NCI-H128 (cell line): Measurements from ENCODE around the gene ANO10.
"Not testable (repeated sequence)": the region's sequence is repeated elsewhere in the genome, so short reads cannot be mapped to it uniquely, and the experiment has no call there.

ENCODE experiments used
- DNase-seq: peaks from one replicate; lab custom pipeline; 2025; ENCODE audit not compliant: unreplicated experiment; lab: John Stamatoyannopoulos, UW

ANO10 gene

DNA sequence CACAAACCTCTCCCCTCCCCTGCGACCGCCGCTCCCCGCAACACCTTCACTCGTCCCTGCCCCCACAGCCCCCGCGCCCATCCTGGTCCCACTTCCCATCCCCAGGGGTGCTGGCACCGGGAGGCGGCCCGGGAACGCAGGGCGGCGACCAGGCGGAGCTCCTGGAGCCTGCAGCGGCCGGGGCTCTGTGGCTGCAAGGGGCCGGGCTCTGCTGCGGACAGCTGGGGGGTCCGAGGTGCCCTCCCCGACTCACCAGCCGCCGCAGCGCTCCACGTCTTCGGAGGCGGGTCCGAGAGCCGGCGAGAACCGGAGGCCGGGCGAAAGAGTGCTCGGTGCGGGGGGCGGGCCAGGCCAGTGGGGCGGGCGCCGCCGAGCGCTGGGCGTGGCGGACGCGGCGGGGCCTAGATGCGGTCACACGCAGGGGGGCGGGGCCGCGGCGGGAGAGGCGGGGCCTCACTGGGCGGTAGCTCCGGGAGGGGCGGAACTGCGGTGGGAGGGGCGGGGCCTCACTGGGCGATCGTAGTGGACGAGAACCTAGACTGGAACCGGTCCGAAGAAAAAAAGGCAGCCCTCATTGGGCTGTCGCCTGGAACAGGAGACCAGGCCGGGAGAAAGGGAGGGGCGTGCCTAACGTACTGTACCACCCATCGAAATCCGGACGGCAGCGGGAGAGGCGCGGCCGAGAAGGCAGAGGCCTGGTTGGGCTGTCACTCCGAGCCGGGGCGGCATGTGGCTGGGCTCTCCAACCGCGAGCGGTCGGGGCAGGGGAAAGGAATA lies at the start of gene ANO10:
TSS of gene ANO10 (minus strand) at position 356 of the 777 bp plus-strand sequence. CDS start 16,159 bp downstream, outside the sequence.
- DNase-seq = peak; percentile 91

- no peak for DNase-seq
Measured at GRCh38 chr3:43670635-43671522, 49.1 kb upstream of the ANO10 start.

DNA sequence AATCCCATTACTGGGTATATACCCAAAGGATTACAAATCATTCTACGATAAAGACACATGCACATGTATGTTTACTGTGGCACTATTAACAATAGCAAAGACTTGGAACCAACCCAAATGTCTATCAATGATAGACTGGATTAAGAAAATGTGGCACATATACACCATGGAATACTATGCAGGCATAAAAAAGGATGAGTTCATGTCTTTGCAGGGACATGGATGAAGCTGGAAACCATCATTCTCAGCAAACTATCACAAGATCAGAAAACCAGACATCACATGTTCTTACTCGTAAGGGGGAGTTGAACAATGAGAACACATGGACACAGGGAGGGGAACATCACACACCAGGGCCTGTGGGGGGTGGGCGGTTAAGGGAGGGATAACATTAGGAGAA lies 43.2 kb upstream of the ANO10 start:
- DNase-seq = not testable (repeated sequence)

DNA sequence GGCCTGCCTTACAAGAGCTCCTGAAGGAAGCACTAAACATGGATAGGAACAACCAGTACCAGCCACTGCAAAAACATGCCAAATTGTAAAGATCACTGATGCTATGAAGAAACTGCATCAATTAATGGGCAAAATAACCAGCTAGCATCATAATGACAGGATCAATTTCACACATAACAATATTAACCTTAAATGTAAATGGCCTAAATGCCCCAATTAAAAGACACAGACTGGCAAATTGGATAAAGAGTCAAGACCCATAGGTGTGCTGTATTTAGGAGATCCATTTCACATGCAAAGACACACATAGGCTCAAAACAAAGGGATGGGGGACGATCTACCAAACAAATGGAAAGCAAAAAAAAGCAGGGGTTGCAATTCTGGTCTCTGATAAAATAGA lies 39.6 kb upstream of the ANO10 start:
- DNase-seq = not testable (repeated sequence)

DNA sequence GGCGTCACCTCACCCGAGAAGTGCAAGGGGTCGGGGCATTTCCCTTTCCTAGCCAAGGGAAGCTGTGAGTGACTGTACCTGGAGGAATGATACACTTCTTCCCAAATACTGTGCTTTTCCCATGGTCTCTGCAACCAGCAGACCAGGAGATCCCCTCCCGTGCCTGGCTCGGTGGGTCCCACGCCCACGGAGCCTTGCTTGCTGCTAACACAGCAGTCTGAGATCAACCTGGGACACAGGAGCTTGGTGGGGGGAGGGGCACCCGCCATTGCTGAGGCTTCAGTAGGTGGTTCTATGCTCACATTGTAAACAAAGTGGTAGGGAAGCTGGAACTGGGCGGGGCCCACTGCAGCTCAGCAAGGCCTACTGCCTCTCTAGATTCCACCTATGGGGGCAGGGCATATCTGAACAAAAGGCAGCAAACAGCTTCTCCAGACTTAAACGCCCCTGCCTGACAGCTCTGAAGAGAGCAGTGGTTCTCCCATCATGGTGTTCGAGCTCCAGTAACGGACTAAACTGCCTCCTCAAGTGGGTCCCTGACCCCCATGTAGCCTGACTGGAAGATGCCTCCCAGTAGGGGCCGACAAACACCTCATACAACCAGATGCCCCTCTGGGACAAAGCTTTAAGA lies 37.6 kb upstream of the ANO10 start:
- DNase-seq = no peak

DNA sequence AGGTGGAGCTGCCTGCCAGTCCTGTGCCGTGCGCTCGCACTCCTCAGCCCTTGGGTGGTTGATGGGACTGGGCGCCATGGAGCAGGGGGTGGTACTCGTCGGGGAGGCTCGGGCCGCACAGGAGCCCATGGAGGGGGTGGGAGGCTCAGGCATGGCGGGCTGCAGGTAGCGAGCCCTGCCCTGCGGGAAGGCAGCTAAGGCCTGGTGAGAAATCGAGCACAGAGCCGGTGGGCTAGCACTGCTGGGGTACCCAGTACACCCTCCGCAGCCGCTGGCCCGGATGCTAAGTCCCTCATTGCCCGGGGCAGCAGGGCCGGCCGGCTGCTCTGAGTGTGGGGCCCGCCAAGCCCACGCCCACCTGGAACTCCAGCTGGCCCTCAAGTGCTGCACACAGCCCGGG lies 34.6 kb upstream of the ANO10 start:
- DNase-seq = not testable (repeated sequence)

DNA sequence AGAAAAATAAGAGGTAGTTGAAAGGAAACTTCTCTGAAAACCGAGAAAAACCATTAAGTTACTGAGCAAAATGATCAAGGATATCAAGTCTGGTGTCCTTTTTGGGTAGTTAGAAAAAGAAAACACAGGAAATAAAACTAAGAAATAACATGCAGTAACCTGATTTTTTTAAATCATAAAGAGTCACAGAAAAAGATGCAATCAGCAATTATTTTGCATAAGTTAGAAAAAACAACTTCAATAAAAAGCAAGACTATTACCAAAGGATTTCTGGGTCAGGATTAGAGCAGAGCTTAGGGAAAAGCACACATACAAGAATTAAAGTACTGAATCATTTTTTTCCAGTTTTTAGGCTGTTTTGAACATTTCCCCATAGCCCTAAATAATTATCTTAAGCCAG lies 28.5 kb upstream of the ANO10 start:
- DNase-seq = no peak

- no peak for DNase-seq
Measured at GRCh38 chr3:43649365-43649968, 27.7 kb upstream of the ANO10 start.

GRCh38 chr3:43648957-43649356 lies 27.1 kb upstream of the ANO10 start:
- DNase-seq = no peak

DNA sequence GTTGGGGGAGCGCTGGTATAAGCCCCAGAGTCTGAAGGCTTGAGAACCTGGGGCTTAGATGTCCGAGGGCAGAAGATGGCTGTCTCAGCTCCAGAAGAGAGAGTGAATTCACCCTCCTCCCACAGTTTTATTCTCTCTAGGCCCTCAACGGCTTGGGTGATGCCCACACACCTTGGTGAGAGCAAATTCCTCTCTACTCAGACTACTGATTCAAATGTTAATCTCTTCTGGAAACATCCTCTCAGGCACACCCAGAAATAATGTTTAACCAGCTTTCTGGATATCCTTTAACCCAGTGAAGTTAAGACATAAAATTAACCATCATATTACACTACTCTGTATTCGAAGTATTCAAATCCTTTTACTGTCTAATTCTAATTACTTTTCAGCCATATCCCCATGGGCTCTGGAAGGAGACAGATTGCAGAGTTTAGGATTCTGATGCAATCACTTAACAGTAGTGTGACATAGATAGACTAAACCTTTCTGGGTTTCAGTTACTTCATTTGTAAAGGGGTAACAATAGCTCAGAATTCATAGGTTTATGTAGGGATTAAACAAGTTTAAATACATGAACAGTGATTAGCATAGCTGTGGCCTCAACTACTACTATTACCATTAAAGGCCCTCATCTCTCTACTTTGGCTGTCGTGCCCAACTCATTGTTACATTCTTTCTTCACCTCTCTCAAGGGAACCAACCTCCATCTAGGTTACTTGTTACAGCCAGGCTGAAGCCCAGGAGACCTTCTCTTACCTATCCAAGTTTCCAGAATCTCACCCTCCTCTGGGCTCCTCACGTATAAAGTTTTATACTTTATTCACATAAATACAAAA lies 25.7 kb upstream of the ANO10 start:
- no peak for DNase-seq

DNA sequence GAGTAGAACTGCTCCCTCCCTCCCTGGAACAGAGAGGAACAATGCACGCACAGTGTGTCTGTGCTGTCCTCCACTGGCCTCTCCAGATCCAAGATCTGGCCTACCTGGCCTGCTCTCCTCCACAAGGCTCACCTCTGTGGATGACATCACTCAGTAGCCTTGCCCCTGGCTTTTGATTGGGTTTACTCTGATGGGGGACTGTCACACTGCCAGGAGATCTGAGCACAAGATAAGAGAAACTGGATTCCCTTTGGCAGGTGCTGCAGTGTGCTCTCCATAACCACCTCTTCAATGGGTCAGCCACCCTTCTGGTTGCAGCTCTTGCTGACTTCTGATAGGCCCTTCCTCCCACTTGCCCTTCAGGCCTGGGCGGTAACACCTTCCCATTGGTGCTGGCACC lies 22.6 kb upstream of the ANO10 start:
- DNase-seq = no peak

DNA sequence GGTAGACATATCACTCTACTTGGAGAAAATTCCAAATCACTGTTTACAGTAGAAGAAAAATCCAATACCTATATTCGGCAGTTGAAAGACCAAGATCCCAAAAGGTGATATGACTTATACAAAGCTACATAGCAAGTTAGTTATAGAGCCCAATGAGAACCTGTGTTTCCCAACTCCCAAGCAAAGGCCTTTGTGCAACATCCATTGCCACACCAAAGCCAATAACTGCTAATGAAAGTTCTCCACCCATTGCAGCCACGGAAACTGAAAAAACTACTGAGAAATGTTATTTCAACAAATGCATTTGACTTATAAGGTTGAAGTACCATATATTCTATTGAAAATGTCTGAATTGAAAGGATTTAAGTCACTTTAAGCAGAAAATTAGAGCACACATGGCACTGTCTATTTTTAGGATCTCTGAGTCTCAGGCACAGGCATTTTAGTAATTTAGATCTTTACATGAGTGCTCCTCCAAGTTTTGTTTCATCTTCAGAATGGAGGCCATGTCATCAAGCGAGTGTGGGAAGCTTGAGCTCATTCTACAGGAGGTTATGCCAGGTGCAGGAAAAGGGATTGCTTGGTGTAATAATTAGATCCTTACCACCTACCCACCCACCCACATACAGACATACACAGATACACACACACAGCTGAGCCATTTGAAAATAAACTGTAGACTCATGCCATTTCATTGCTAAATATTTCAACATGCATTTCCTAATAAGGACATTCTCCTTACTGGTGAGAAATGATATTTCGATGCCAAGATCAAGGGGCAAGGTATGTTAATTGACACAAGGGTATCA lies 19.7 kb upstream of the ANO10 start:
- no peak for DNase-seq

DNA sequence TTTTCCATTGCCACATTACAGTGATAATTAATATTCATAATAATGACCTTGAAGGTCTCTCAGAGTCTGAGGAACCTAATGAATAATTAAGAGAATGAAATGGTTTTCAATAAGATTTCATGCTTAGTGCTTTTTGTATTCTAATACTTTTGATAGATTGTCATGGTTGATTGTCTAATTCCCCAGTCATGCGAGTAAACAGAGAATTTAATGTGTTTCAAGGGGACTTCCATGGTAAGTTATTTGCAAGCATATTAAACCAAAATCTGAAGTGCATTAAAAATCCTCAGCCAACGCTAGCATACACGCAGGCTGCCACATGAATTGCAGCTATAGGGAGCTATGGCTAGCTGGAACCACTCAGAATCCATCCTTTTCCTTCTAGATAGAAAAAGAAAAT lies 18.9 kb upstream of the ANO10 start:
- DNase-seq = no peak

DNA sequence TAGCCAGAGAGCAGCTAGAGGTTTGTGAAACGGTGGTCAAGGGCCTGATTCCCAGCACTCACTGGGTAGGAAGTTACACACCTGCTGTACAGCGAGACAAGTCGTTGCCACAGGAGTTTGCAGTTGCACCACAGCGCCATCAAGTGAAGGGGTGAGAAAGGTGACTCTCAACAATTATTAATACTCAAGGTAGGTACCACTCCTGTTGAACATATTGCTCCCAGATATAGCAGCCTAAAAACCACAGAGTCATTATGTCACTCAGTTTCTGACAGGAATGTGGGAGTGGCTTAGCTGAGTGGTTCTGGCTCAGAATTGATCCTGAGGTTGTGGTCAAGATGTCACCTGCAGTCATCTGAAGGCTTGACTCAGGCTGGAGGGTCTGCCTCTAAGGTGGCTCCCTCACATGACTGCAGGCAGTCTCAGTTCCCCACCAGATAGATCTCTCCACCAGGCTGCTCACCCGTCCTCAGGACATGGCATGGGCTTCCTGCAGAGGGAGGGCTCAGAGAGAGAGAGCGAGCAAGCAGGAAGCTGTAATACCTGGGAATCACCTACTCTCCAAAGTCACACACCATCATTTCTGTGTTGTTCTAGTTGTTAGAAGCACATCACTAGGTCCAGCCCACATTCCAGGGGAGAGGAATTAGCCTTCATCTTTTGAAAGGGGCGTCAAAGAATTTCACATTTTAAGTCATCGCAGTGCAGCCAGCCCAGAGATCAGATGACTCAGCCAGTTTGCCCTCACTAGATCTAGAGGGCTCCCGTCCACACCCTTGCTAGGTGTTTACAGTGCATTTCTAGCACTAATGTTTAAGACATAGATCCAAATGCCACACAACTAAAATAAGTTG lies 17.0 kb upstream of the ANO10 start:
- DNase-seq = no peak

GRCh38 chr3:43637702-43638101 lies 15.9 kb upstream of the ANO10 start:
- DNase-seq = no peak

DNA sequence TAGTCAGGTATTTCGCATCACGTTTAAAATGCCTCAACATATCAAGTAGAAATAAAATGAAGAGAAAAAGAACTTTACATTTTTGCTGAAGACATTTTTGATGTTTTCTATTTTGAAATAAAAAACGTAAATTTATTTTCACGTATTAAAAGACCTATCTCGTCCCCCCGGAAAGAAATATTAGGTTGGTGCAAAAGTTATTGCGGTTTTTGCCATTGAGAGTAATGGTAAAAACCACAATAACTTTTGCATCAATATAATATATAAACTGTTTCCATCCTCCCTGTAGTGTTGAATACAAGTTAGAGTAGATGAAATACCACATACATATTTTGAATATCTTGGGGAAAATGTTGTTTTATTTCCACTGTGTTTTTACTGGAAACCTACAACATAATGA lies 11.2 kb upstream of the ANO10 start:
- DNase-seq = no peak

DNA sequence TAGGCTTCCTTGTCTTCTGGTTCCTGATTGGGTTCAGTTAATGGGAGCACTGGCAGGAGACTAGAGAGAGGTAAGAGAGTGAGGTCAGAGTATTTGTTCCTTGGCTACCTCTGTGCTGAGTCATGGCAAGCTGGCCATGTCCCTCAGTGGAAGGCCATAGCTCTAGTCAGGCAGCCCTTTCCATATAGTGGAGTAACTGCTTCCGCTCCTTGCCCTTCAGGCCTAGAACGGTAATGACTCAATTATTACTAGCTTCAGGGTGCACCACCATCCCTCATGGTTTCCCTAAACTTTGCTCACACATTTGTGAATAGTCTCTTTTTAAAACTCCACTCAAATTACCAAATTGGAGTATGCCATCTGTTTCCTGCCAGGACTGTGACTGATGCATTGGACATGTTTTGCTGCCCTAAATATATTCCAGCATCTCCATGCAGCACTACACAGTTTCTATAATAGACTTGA lies 10.5 kb upstream of the ANO10 start:
- DNase-seq = no peak

GRCh38 chr3:43629741-43630140 lies 7.9 kb upstream of the ANO10 start:
- no peak for DNase-seq

GRCh38 chr3:43629257-43629656 lies 7.4 kb upstream of the ANO10 start:
- DNase-seq = no peak
